HFF-Myc (cell line): Measurements from ENCODE around the gene RPS6KA2.

Experiments used
- DNase-seq: peaks from one replicate; pipeline ENCODE4 v3.0.0-alpha.2; 2011; ENCODE audit warnings: low read depth; ENCODE audit errors: extremely low read depth
- H3K4me3 ChIP-seq: replicated peaks from 2 replicates; pipeline ENCODE4 v1.5.1; 2011; ENCODE audit warnings: low read depth, mild to moderate bottlenecking, control low read depth, low read length
- CTCF ChIP-seq: IDR thresholded peaks from 2 replicates; pipeline ENCODE4 v1.5.1; 2012; ENCODE audit warnings: mild to moderate bottlenecking, low read depth, low read length, control low read depth; ENCODE audit errors: missing control alignments

The RPS6KA2 gene

DNA sequence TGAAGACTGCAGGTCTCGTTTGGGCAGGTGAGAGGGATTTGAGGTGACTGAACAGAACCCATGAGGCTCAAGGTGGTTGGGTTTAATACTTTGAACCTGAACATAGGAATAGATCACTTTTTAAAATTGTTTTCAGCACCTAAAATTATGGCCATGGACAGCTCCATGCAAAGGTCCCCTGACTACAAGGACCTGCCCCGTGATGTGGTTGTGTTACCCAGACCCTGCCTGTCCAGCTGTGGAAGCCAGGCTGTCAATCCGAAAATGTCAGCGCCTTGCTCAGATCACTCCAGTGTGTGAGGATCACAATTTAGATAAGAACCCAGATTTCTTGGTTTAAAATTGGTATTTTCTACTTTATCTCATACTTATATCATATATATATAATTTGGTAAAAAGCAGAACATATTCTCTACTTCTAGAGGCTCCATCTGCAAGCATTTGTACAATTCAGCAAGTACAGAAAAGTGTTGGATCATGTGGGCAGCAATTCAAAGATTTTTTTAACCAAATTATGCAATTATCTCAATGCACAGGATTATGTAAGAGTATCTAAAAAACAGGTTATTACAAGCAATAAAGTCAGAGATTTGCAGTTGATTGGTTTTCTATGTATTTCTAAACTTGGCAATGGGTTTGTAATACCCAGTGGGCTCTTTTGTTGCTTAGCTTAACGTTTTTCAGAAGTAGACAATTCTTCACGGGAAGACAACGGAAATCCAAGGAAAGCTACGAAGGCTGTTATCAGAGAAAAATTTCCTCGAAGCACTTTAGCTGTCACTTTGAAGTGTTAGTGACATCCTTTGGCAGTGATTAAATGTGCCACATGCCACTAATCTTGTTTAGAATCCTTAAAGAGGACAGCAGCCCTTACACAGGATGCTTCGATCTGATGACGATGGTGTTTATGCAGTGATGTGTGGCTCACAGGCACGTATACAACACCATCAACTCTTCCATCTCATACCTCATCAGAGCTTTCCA is 24.1 kb upstream of the RPS6KA2 start:
- no peak for DNase-seq
- TF ChIP-seq CTCF, result no peak

GRCh38 chr6:166650047-166650446 is 23.0 kb upstream of the RPS6KA2 start:
- TF ChIP-seq CTCF, result no peak
- no peak overlapping the region for H3K4me3 ChIP-seq
- no peak for DNase-seq

More for the DNA sequence above, 24.1 kb upstream of the RPS6KA2 start:
- no peak overlapping the region for H3K4me3 ChIP-seq

- no peak for DNase-seq
- no peak for TF ChIP-seq CTCF
- no peak overlapping the region for H3K4me3 ChIP-seq
Measured at GRCh38 chr6:166648846-166649245, 21.8 kb upstream of the RPS6KA2 start.

DNA sequence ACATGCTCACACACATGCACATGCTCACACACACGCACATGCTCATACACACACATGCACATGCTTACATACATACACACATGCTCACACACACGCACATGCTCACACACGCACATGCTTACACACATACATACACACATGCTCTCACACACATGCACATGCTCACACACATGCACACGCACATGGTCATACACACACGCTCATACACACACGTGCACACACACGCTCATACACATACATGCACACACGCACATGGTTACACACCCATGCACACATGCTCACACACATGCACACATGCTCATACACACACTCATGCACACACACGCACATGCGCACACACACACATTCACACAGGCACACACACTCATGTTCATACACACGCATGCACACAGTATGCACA is 20.8 kb upstream of the RPS6KA2 start:
- no peak for TF ChIP-seq CTCF
- no peak overlapping the region for H3K4me3 ChIP-seq
- no peak for DNase-seq

GRCh38 chr6:166646716-166647115 is 19.7 kb upstream of the RPS6KA2 start:
- DNase-seq, result no peak

GRCh38 chr6:166645896-166646295 is 18.8 kb upstream of the RPS6KA2 start:
- no peak for TF ChIP-seq CTCF
- H3K4me3 ChIP-seq, result no peak overlapping the region
- no peak for DNase-seq

More at GRCh38 chr6:166646716-166647115, 19.7 kb upstream of the RPS6KA2 start:
- no peak overlapping the region for H3K4me3 ChIP-seq
- TF ChIP-seq CTCF, result no peak

DNA sequence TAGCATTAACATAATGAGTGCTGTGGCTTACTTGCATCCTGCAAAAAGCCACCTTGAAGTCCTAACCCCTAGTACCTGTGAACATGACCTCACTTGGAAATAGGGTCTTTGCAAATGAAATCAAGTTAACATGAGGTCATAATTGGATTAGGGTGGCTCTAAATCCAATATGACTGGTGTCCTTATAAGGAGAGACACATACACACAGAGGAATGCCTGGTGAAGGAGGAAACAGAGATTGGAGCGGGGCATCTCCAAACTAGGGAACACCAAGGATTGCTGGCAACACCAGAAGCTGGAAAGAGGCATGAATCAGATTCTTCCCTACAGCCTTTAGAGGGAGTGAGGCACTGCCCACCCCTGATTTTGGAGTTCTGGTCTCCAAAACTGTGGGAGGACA is 17.6 kb upstream of the RPS6KA2 start:
- H3K4me3 ChIP-seq, result no peak overlapping the region
- TF ChIP-seq CTCF, result no peak

More for the DNA sequence above, 17.6 kb upstream of the RPS6KA2 start:
- DNase-seq, result no peak
